Dendritic cell treated with granulocyte-macrophage colony-stimulating factor and Interleukin-4, amounts not matched to agents 40 ng/mL and 50 ng/mL, for 4 days (primary cell): Measurements from ENCODE around the gene ADCY7.

Experiments used
- H3K27ac Mint-ChIP-seq: one replicate; pipeline ENCODE4 v1.8.0; 2022; ENCODE audit warnings: mild to moderate bottlenecking, mixed read lengths
- H3K27me3 Mint-ChIP-seq: one replicate; pipeline ENCODE4 v1.8.0; 2022; ENCODE audit warnings: mild to moderate bottlenecking, mixed read lengths
- H3K36me3 Mint-ChIP-seq: one replicate; pipeline ENCODE4 v1.8.0; 2022; ENCODE audit warnings: low read depth, mixed read lengths
- H3K4me1 Mint-ChIP-seq: one replicate; pipeline ENCODE4 v1.8.0; 2022; ENCODE audit warnings: low read depth, mixed read lengths
- H3K4me3 Mint-ChIP-seq: one replicate; pipeline ENCODE4 v1.8.0; 2022; ENCODE audit warnings: mild to moderate bottlenecking, moderate library complexity, mixed read lengths
- H3K9me3 Mint-ChIP-seq: one replicate; pipeline ENCODE4 v1.8.0; 2022; ENCODE audit warnings: mixed read lengths
- intact Hi-C: fragments of 100-400 bp; cut with micrococcal nuclease; formaldehyde crosslinking; loops from one replicate; pipeline ENCODE4 v1.15.0; 2022

Gene ADCY7

GRCh38 chr16:50275098-50275415, 8.7 kb downstream of the ADCY7 start:
- Mint-ChIP-seq H3K36me3 (peaks cover 85% of the 10 kb centered on the region), H3K4me3 (peak overlapping the region; percentile 96), H3K27me3 (no peaks in the 10 kb centered on the region), H3K4me1 (peaks cover 91% of the 10 kb centered on the region), H3K9me3 (no peaks in the 10 kb centered on the region), H3K27ac (peak overlapping the region; percentile 90)
- intact Hi-C loops: loop anchor here (5.0 kb wide), 2 partner anchors 37 to 422 kb away; no protein-coding TSS in a partner anchor

DNA sequence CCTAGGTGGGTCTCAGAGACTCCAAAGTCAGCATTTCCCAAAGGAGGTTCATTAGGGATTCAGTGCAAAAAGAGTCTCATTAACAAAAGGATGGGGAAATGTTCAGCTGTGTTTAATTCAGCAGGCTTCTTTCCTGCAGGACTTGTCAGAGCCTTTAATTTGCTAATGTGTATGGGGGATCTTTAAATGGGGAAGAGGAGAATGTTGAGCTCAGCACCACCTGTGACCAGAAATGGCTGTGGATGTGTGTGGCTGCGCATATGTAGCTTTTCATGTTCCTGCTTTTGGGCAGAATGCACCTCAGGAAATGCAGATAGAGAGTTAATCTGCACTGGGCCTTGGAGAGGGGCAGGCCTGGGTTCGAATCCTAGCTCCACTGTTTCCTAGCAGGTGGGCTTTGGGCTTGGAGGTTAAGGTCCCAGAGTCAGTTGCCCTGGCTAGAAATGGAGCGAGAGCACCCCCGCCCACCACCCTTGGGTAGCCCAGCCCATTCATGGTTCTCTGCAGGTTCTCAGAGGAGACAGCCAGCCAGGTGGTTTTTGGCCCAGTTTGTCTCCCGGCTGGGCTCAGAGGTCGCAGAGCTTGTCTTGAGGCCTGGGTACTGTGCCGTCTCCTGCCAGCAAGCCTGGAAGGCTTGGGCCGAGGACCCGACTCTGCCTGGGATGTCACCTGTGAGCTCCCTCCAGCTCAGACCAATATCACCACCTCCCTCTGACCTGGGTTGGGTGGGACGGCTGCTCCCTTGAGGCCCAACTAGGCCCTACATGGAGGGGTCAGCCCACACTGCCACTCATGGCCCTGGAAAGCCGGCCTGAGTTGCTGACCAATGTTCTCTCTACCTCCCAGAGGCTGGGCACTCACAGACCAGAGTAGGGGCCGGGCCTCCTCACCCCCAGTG, 9.3 kb downstream of the ADCY7 start:
- Mint-ChIP-seq H3K4me1 (peaks cover 91% of the 10 kb centered on the region), H3K4me3 (peak overlapping the region; percentile 96), H3K36me3 (peaks cover 85% of the 10 kb centered on the region), H3K27me3 (no peaks in the 10 kb centered on the region), H3K9me3 (no peaks in the 10 kb centered on the region), H3K27ac (peak overlapping the region; percentile 90)
- intact Hi-C loops: loop anchor here (5.0 kb wide), 2 partner anchors 37 to 422 kb away; no protein-coding TSS in a partner anchor

DNA sequence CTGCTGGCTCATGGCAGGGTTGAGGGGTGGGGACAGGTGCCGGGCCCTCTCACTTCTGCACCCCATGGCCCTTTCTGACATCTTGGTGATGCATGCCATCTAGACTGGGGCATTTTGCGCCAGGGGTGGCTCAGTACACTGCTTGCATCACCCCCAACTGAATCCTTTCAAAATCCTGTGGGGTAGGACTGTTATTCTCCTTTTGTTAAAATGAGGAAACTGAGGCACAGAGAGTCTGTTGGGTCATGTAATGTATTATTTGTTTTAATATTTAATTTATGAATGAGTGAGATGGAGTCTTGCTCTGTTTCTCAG, 9.9 kb downstream of the ADCY7 start:
- H3K4me3 Mint-ChIP-seq: peak overlapping the region; percentile 96
- intact Hi-C loops: loop anchor here (5.0 kb wide), 2 partner anchors 36 to 421 kb away; no protein-coding TSS in a partner anchor
- no peaks in the 10 kb centered on the region for H3K9me3 Mint-ChIP-seq
- peaks cover 85% of the 10 kb centered on the region for H3K36me3 Mint-ChIP-seq
- no peaks in the 10 kb centered on the region for H3K27me3 Mint-ChIP-seq
- peaks cover 84% of the 10 kb centered on the region for H3K4me1 Mint-ChIP-seq
- peak overlapping the region; percentile 90 for H3K27ac Mint-ChIP-seq

- Mint-ChIP-seq H3K27me3 (no peaks in the 10 kb centered on the region), H3K9me3 (no peaks in the 10 kb centered on the region), H3K4me1 (peaks cover 78% of the 10 kb centered on the region), H3K4me3 (peak overlapping the region; percentile 87), H3K36me3 (peaks cover 85% of the 10 kb centered on the region), H3K27ac (peak overlapping the region; percentile 90)
- intact Hi-C loops: loop anchor here (5.0 kb wide), 2 partner anchors 35 to 420 kb away; no protein-coding TSS in a partner anchor
Measured at GRCh38 chr16:50276801-50277555, 10.6 kb downstream of the ADCY7 start.

DNA sequence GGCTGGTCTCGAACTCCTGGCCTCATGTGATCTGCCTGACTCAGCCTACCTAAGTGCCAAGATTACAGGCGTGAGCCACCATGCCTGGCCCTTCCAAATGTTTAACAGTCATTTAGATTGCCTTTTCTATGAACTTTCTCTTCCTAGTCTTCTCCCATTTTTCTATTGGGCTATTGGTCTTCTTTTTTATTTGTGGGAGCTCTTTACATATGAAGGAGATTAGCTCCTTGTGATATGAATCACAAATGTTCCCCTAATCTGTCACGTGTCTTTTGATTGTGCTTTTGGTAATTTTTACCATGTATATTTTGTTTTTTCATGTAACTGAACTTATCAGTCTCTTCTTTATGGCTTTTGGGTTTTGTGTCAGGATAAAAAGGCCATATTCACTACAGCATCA, 11.9 kb downstream of the ADCY7 start:
- H3K9me3 Mint-ChIP-seq: no peaks in the 10 kb centered on the region
- no peaks in the 10 kb centered on the region for H3K27me3 Mint-ChIP-seq
- H3K4me3 Mint-ChIP-seq: peak overlapping the region; percentile 87
- H3K27ac Mint-ChIP-seq: peak overlapping the region; percentile 90
- peaks cover 78% of the 10 kb centered on the region for H3K4me1 Mint-ChIP-seq
- peaks cover 85% of the 10 kb centered on the region for H3K36me3 Mint-ChIP-seq
- intact Hi-C loops: loop anchor here (5.0 kb wide), 2 partner anchors 34 to 419 kb away; no protein-coding TSS in a partner anchor

DNA sequence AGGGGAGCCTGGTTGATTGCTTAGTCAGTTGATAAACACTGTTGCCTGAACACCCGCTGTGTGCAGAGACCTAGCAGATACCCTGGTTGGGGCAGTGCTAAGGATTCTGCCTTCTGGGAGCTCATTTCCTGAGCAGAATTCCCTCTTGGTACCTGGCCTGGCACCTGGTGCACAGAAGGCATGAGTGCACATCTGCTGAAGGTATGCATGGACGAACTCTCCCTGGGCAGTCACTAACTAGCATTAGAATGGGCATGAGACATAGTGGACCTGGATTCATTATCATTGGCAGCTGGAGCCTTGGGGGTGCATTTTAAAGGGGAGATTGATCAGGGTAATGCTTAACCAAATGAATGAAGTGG, 13.1 kb downstream of the ADCY7 start:
- Mint-ChIP-seq H3K36me3 (peaks cover 86% of the 10 kb centered on the region), H3K27me3 (no peaks in the 10 kb centered on the region), H3K4me1 (peaks cover 80% of the 10 kb centered on the region), H3K27ac (peak overlapping the region; percentile 90), H3K4me3 (peak overlapping the region; percentile 87), H3K9me3 (no peaks in the 10 kb centered on the region)
- intact Hi-C loops: loop anchor here (5.0 kb wide), 2 partner anchors 33 to 418 kb away; no protein-coding TSS in a partner anchor

GRCh38 chr16:50280932-50281331, 14.6 kb downstream of the ADCY7 start:
- peaks cover 80% of the 10 kb centered on the region for H3K4me1 Mint-ChIP-seq
- H3K9me3 Mint-ChIP-seq: no peaks in the 10 kb centered on the region

GRCh38 chr16:50281391-50282009, 15.1 kb downstream of the ADCY7 start:
- Mint-ChIP-seq H3K27me3 (no peaks in the 10 kb centered on the region), H3K36me3 (peaks cover 92% of the 10 kb centered on the region), H3K4me1 (peaks cover 81% of the 10 kb centered on the region), H3K27ac (peak overlapping the region; percentile 90), H3K4me3 (peak overlapping the region; percentile 87), H3K9me3 (no peaks in the 10 kb centered on the region)
- intact Hi-C loops: loop anchor here (2.0 to 10.0 kb wide), 3 partner anchors 15 to 257 kb away; partner anchors contain the start of genes ADCY7 and CNEP1R1

More at GRCh38 chr16:50280932-50281331, 14.6 kb downstream of the ADCY7 start:
- H3K36me3 Mint-ChIP-seq: peaks cover 88% of the 10 kb centered on the region
- H3K4me3 Mint-ChIP-seq: peak overlapping the region; percentile 87
- peak overlapping the region; percentile 90 for H3K27ac Mint-ChIP-seq
- no peaks in the 10 kb centered on the region for H3K27me3 Mint-ChIP-seq
- intact Hi-C loops: loop anchor here (2.0 to 10.0 kb wide), 2 partner anchors 14 to 256 kb away; partner anchors contain the start of genes ADCY7 and CNEP1R1

DNA sequence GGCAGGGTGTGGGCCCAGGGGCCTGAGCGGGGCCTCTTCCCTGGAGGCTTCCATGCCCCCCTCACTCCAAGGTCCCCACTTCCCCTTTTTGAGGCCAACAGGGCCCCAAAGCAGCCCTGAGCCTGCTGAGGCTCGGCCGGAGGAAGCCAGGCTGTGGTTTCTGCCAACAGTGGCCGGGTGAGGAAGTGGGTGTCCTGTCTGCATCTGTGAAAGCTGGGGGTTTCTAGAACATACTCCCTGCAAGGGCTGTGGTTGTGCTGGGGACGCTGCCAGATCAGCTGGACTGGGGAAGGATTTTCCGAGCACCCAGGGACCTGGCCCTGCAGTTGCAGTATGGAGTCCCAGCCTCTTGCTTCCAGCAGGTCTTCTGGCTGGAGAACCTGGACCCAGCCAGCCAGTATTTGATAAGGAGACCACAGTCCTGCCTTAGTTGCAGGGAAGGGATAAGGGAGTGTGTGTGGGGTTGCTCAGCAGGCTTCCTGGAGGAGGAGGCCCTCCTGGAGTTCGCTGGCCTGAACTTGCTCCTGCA, 15.7 kb downstream of the ADCY7 start:
- H3K36me3 Mint-ChIP-seq: peaks cover 97% of the 10 kb centered on the region
- no peaks in the 10 kb centered on the region for H3K27me3 Mint-ChIP-seq
- H3K9me3 Mint-ChIP-seq: no peaks in the 10 kb centered on the region
- H3K27ac Mint-ChIP-seq: peak overlapping the region; percentile 90
- intact Hi-C loops: loop anchor here (2.0 to 10.0 kb wide), 2 partner anchors 35 to 257 kb away; partner anchors contain the start of gene CNEP1R1
- peaks cover 86% of the 10 kb centered on the region for H3K4me1 Mint-ChIP-seq
- H3K4me3 Mint-ChIP-seq: peak overlapping the region; percentile 87

DNA sequence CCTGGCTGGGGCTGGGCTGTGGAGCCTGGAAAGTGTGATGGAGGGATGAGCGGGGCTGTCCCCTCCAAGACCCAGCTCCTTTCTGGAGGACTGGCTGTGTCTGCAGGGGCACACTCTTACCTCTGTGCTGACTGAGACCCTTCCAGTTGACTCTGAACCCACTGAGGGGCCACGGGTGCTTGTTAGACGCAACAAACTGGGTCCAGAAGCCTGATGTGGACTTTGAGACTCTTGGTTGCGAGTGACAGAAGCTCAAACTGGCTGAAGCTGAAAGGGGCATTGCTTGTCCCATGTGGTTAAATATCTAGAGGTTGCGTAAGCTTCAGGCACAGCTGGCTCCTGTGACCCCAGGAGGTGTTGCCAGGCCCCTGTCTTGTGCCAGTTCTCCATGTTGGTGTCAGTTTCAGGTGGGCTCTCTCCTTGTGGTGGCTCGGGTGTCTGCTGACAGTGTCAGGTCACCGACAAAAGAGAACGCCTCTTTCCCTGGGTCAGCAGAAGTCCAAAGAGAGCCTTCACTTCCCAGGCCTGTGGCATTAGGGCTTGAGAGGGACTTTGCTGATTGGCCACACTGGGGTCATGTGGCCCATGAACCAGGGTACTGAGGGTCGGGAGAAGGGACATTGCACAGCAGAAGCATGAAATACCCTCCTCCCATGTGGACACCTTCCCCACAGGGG, 16.7 kb downstream of the ADCY7 start:
- intact Hi-C loops: loop anchor here (2.0 to 10.0 kb wide), 2 partner anchors 36 to 258 kb away; partner anchors contain the start of gene CNEP1R1
- H3K9me3 Mint-ChIP-seq: no peaks in the 10 kb centered on the region
- no peaks in the 10 kb centered on the region for H3K27me3 Mint-ChIP-seq
- peak overlapping the region; percentile 90 for H3K27ac Mint-ChIP-seq
- peaks cover 85% of the 10 kb centered on the region for H3K4me1 Mint-ChIP-seq
- H3K4me3 Mint-ChIP-seq: peak overlapping the region; percentile 87
- peaks cover 97% of the 10 kb centered on the region for H3K36me3 Mint-ChIP-seq

DNA sequence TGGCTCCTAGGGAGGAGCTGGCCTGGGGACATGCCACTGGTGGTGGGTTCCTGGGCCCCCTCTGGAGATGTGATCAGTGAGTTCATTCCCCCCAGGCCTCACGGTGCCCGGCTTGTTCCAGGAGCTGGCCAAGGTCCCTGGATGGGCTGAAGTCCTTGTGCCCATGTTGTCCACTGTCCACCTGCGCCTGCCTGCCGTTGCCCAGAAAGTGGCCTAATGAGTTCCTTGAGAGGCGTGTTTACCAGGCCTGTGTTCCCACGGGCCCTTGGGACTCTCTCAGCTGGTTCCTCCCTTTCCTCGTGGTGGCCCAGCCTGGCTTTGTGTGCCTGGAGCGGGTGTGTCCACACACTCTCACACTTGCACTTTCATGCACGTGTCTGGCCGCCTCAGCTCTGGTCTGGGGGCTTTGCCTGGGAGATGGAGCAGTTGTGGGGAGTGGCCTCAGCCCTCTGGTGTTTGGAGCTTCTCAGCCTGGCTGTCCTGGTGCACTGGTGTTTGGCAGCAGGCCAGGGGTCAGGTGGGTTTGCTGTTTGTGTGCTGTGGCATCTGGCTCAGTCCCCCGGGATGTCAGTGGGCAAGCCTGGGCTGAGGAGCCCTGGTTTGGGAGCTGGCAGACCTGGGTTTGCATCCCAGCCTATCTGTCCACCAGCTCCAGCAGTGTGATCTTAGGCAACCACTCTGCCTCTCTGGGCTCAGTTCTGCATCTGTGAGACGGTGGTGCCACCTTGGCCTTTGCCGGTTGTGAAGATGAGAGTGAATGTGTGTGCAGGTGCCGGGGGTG, 18.0 kb downstream of the ADCY7 start:
- Mint-ChIP-seq H3K4me1 (peaks cover 84% of the 10 kb centered on the region), H3K27me3 (no peaks in the 10 kb centered on the region), H3K4me3 (peak overlapping the region; percentile 87), H3K9me3 (no peaks in the 10 kb centered on the region), H3K36me3 (peaks cover 100% of the 10 kb centered on the region), H3K27ac (peak overlapping the region; percentile 90)
- intact Hi-C loops: loop anchor here (10.0 kb wide), 1 partner anchor 260 kb away; the partner anchor contains the start of gene CNEP1R1

GRCh38 chr16:50285406-50286003, 19.2 kb downstream of the ADCY7 start:
- intact Hi-C loops: loop anchor here (10.0 kb wide), 1 partner anchor 261 kb away; the partner anchor contains the start of gene CNEP1R1
- H3K27ac Mint-ChIP-seq: peak overlapping the region; percentile 39
- H3K9me3 Mint-ChIP-seq: no peaks in the 10 kb centered on the region
- peaks cover 81% of the 10 kb centered on the region for H3K4me1 Mint-ChIP-seq
- H3K4me3 Mint-ChIP-seq: peak overlapping the region; percentile 23
- no peaks in the 10 kb centered on the region for H3K27me3 Mint-ChIP-seq
- H3K36me3 Mint-ChIP-seq: peaks cover 100% of the 10 kb centered on the region
